ENCODE results near the gene STON2.
A peak's percentile ranks its signal among the peaks of the same experiment; 100 is the strongest.

The STON2 gene

GRCh38 chr14:81329640-81330381, 70.3 kb downstream of the STON2 start:
- no peak for DNase-seq

GRCh38 chr14:81326451-81326850, 73.7 kb downstream of the STON2 start:
- no peak for DNase-seq

- DNase-seq = no peak
Observed at GRCh38 chr14:81324011-81324410, 76.1 kb downstream of the STON2 start.

- DNase-seq = no peak
Observed at GRCh38 chr14:81323093-81323492, 77.0 kb downstream of the STON2 start.

GRCh38 chr14:81319946-81320345, 80.2 kb downstream of the STON2 start:
- no peak for DNase-seq

- DNase-seq = no peak
Observed at GRCh38 chr14:81319314-81319713, 80.8 kb downstream of the STON2 start.

- no peak for DNase-seq
Observed at GRCh38 chr14:81315341-81315740, 84.8 kb downstream of the STON2 start.

- DNase-seq = no peak
Observed at GRCh38 chr14:81314443-81315175, 85.5 kb downstream of the STON2 start.

- peak; percentile 52 for DNase-seq
Observed at GRCh38 chr14:81313775-81314429, 86.2 kb downstream of the STON2 start.

- no peak for DNase-seq
Observed at GRCh38 chr14:81313200-81313599, 86.9 kb downstream of the STON2 start.

- DNase-seq = no peak
Observed at GRCh38 chr14:81312289-81312876, 87.7 kb downstream of the STON2 start.

GRCh38 chr14:81311778-81312177, 88.3 kb downstream of the STON2 start:
- DNase-seq = no peak

- DNase-seq = no peak
Observed at GRCh38 chr14:81311141-81311540, 89.0 kb downstream of the STON2 start.

GRCh38 chr14:81310606-81311005, 89.5 kb downstream of the STON2 start:
- DNase-seq = no peak

GRCh38 chr14:81309511-81309910, 90.6 kb downstream of the STON2 start:
- DNase-seq = no peak

GRCh38 chr14:81305743-81306142, 94.4 kb downstream of the STON2 start:
- no peak for DNase-seq

GRCh38 chr14:81305065-81305464, 95.1 kb downstream of the STON2 start:
- no peak for DNase-seq

GRCh38 chr14:81303258-81303935, 96.7 kb downstream of the STON2 start:
- DNase-seq = peak; percentile 84

GRCh38 chr14:81302638-81303037, 97.5 kb downstream of the STON2 start:
- no peak for DNase-seq

- no peak for DNase-seq
Observed at GRCh38 chr14:81301813-81302212, 98.3 kb downstream of the STON2 start.

- peak; percentile 79 for DNase-seq
Observed at GRCh38 chr14:81301371-81301770, 98.8 kb downstream of the STON2 start.

- DNase-seq = peak; percentile 29
Observed at GRCh38 chr14:81298911-81299310, 101.2 kb downstream of the STON2 start.

GRCh38 chr14:81298122-81298521, 102.0 kb downstream of the STON2 start:
- DNase-seq = no peak
